OCI-LY1 (cell line): ENCODE measurements around the gene MACROD1.

Experiments used
- EZH2 ChIP-seq: fragments of 200-600 bp; sonication (generic), shearing (Covaris generic); IDR thresholded peaks from 2 replicates; pipeline ENCODE4 v1.8.0; 2017; ENCODE audit warnings: borderline replicate concordance, mixed run types, mild to moderate bottlenecking, antibody characterized with exemption, low read length, moderate library complexity, mixed read lengths
- TF ChIP-seq, protein P1 (sequence below): fragments of 200-600 bp; sonication (generic), shearing (Covaris generic); IDR thresholded peaks from 2 replicates; pipeline ENCODE4 v1.5.1; 2017; ENCODE audit warnings: mild to moderate bottlenecking, antibody characterized with exemption, low read length, moderate library complexity, mixed read lengths

DNA sequence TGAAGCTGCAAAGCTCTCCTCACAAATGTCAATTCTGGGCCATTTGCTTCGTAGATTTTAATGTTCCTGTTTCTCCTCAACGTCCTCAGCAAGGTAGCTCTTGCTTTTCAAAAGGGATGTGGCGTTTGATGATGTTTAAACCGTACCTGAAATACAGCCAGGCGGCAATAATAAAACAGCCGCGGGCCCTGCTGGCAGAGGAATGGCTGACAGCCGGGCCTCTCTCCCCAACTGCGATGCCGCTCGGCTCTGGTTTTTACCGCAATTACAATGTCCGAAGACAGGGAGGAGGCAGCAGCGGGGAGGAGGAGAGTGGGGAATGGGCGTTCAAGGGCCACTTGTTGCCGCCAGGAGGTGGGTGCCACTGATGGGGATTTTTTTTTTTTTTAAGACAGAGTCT lies 27.5 kb downstream of the MACROD1 start:
- TF ChIP-seq EZH2 = no peak
- TF ChIP-seq, protein P1, sequence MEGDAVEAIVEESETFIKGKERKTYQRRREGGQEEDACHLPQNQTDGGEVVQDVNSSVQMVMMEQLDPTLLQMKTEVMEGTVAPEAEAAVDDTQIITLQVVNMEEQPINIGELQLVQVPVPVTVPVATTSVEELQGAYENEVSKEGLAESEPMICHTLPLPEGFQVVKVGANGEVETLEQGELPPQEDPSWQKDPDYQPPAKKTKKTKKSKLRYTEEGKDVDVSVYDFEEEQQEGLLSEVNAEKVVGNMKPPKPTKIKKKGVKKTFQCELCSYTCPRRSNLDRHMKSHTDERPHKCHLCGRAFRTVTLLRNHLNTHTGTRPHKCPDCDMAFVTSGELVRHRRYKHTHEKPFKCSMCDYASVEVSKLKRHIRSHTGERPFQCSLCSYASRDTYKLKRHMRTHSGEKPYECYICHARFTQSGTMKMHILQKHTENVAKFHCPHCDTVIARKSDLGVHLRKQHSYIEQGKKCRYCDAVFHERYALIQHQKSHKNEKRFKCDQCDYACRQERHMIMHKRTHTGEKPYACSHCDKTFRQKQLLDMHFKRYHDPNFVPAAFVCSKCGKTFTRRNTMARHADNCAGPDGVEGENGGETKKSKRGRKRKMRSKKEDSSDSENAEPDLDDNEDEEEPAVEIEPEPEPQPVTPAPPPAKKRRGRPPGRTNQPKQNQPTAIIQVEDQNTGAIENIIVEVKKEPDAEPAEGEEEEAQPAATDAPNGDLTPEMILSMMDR = no peak
